IMR-90 (cell line): ENCODE data around the gene REPS1. TPM values are rescaled to one million over a fixed set of nuclear protein-coding genes. Genes with fewer than 3 reads are reported as not detected.

Experiments
- ATAC-seq: fragments of 200-7000 bp; cut with Tn5 transposase; 2 replicates; pipeline ENCODE4 v1.9.1; 2020; ENCODE audit warnings: low read depth, mild to moderate bottlenecking, moderate library complexity
- BruUV-seq: library from RNA; stranded (reverse); fragments of 400-500 nt; replicated peaks from 2 replicates; lab custom pipeline; 2021; lab: Mats Ljungman, UMichigan
- CTCF ChIA-PET: fragments of 300-600 bp; formaldehyde crosslinking; extraction: SDS; loops from one replicate; lab custom pipeline; 2021; ENCODE audit warnings: antibody characterized with exemption; lab: Yijun Ruan, JAX
- POLR2A ChIA-PET: fragments of 300-600 bp; sonication (Branson Sonifier 250); formaldehyde crosslinking; loops from one replicate; lab custom pipeline; 2022; ENCODE audit warnings: antibody characterized with exemption; ENCODE audit not compliant: unreplicated experiment; lab: Charles Lee
- DNase-seq: peaks from one replicate; pipeline ENCODE4 v3.0.0; 2013
- H2AFZ ChIP-seq: replicated peaks from 2 replicates; pipeline ENCODE3; 2013; ENCODE audit warnings: low read length, mild to moderate bottlenecking; ENCODE audit not compliant: poor library complexity
- H2AK5ac ChIP-seq: 2 replicates; pipeline ENCODE4 v1.6.1; 2013; ENCODE audit warnings: low read depth, low read length, inconsistent platforms
- H2AK9ac ChIP-seq: replicated peaks from 2 replicates; pipeline ENCODE3; 2013; ENCODE audit warnings: mild to moderate bottlenecking, low read depth, low read length, moderate library complexity; ENCODE audit not compliant: poor library complexity
- H2BK120ac ChIP-seq: 2 replicates; pipeline ENCODE4 v1.6.1; 2013; ENCODE audit warnings: low read depth, low read length, inconsistent platforms
- H2BK15ac ChIP-seq: 3 replicates; pipeline ENCODE4 v1.6.1; 2013; ENCODE audit warnings: low read depth, low read length, inconsistent platforms
- H2BK20ac ChIP-seq: 2 replicates; pipeline ENCODE4 v1.6.1; 2013; ENCODE audit warnings: low read depth, mild to moderate bottlenecking, inconsistent platforms, low read length, moderate library complexity
- H2BK5ac ChIP-seq: 2 replicates; pipeline ENCODE4 v1.6.1; 2013; ENCODE audit warnings: mild to moderate bottlenecking, low read depth, low read length, inconsistent platforms; ENCODE audit not compliant: poor library complexity, severe bottlenecking
- H3K14ac ChIP-seq: replicated peaks from 2 replicates; pipeline ENCODE4 v1.6.1; 2013; ENCODE audit warnings: low read depth, low read length, inconsistent platforms
- H3K18ac ChIP-seq: 2 replicates; pipeline ENCODE4 v1.6.1; 2013; ENCODE audit warnings: low read depth, low read length, control low read depth
- H3K23ac ChIP-seq: 2 replicates; pipeline ENCODE4 v1.6.1; 2013; ENCODE audit warnings: low read depth, low read length, inconsistent platforms
- H3K27ac ChIP-seq: 2 replicates; pipeline ENCODE4 v1.5.1; 2013; ENCODE audit warnings: mild to moderate bottlenecking, control low read depth, low read length; ENCODE audit not compliant: insufficient read depth
- H3K27me3 ChIP-seq: 2 replicates; pipeline ENCODE4 v1.6.1; 2013; ENCODE audit warnings: low read length; ENCODE audit not compliant: control insufficient read depth, insufficient read depth
- H3K36me3 ChIP-seq: 2 replicates; pipeline ENCODE4 v1.6.1; 2013; ENCODE audit warnings: low read length, mixed read lengths; ENCODE audit not compliant: control insufficient read depth, insufficient read depth
- H3K4ac ChIP-seq: 2 replicates; pipeline ENCODE4 v1.6.1; 2013; ENCODE audit warnings: low read depth, low read length, inconsistent platforms
- H3K4me1 ChIP-seq: 2 replicates; pipeline ENCODE4 v1.6.1; 2013; ENCODE audit warnings: low read length, mixed read lengths; ENCODE audit not compliant: control insufficient read depth, insufficient read depth
- H3K4me2 ChIP-seq: 2 replicates; pipeline ENCODE4 v1.6.1; 2013; ENCODE audit warnings: low read depth, mild to moderate bottlenecking, control low read depth, low read length, moderate library complexity
- H3K4me3 ChIP-seq: 2 replicates; pipeline ENCODE4 v1.5.1; 2013; ENCODE audit warnings: low read depth, mild to moderate bottlenecking, control low read depth, low read length, moderate library complexity; ENCODE audit not compliant: insufficient read depth
- H3K56ac ChIP-seq: 2 replicates; pipeline ENCODE4 v1.6.1; 2013; ENCODE audit warnings: low read length, inconsistent platforms; ENCODE audit not compliant: insufficient read depth; ENCODE audit errors: extremely low read depth
- H3K79me1 ChIP-seq, 2 experiments: 2 replicates each; pipeline ENCODE4 v1.6.1; 2013; ENCODE audit warnings: low read length in 2 of 2, inconsistent platforms in 1 of 2, low read depth in 1 of 2
- H3K9ac ChIP-seq: 2 replicates; pipeline ENCODE4 v1.6.1; 2013; ENCODE audit warnings: low read depth, low read length, control low read depth
- H3K9me1 ChIP-seq: 2 replicates; pipeline ENCODE4 v1.6.1; 2013; ENCODE audit warnings: low read length, inconsistent platforms; ENCODE audit not compliant: insufficient read depth
- H3K9me3 ChIP-seq: 2 replicates; pipeline ENCODE4 v1.6.1; 2013; ENCODE audit warnings: low read length; ENCODE audit not compliant: control insufficient read depth, insufficient read depth
- H4K20me1 ChIP-seq: 2 replicates; pipeline ENCODE4 v1.6.1; 2013; ENCODE audit warnings: low read length, inconsistent platforms; ENCODE audit not compliant: insufficient read depth
- H4K5ac ChIP-seq: 2 replicates; pipeline ENCODE4 v1.6.1; 2013; ENCODE audit warnings: mild to moderate bottlenecking, low read depth, low read length, control low read depth
- H4K8ac ChIP-seq, 2 experiments: 2 replicates each; pipeline ENCODE4 v1.6.1; 2013; ENCODE audit warnings: low read depth in 2 of 2, low read length in 2 of 2, control low read depth in 1 of 2, inconsistent platforms in 1 of 2
- H4K91ac ChIP-seq: 2 replicates; pipeline ENCODE4 v1.6.1; 2013; ENCODE audit warnings: low read depth, low read length, inconsistent platforms; ENCODE audit not compliant: insufficient read depth
- BHLHE40 ChIP-seq: fragments of 150-350 bp; IDR thresholded peaks from 2 replicates; pipeline ENCODE4 v1.6.1; 2016; ENCODE audit warnings: mild to moderate bottlenecking, low read depth, low read length
- MAZ ChIP-seq: IDR thresholded peaks from 2 replicates; pipeline ENCODE4 v1.6.1; 2012; ENCODE audit warnings: low read depth, mild to moderate bottlenecking, low read length, improper control_type of control experiment, moderate library complexity, borderline replicate concordance
- MXI1 ChIP-seq: IDR thresholded peaks from 2 replicates; pipeline ENCODE4 v1.6.1; 2012; ENCODE audit warnings: low read depth, mild to moderate bottlenecking, low read length, moderate library complexity, borderline replicate concordance
- NFE2L2 ChIP-seq: fragments of 150-350 bp; IDR thresholded peaks from 2 replicates; pipeline ENCODE4 v1.6.1; 2016; ENCODE audit warnings: low read depth, mild to moderate bottlenecking, low read length
- RCOR1 ChIP-seq: IDR thresholded peaks from 2 replicates; pipeline ENCODE4 v1.6.1; 2012; ENCODE audit warnings: mild to moderate bottlenecking, low read length, improper control_type of control experiment; ENCODE audit not compliant: insufficient replicate concordance
- WGBS, 2 experiments: methylation state at CpG; one replicate each; pipeline versions ENCODE4 v1.1.5 to v1.1.7; 2013; ENCODE audit warnings: missing lambda C conversion rate in 2 of 2; ENCODE audit not compliant: insufficient read length in 1 of 2; ENCODE audit errors: extremely low coverage in 2 of 2; 5-methylcytosine and 5-hydroxymethylcytosine counted together
- dilution Hi-C: fragments of 300-500 bp; cut with HindIII; formaldehyde crosslinking; loops from one replicate; pipeline ENCODE4 v1.14.3; 2018; ENCODE audit warnings: low sequenced_read_pairs; ENCODE audit not compliant: unreplicated experiment
- in situ Hi-C: fragments of 300-500 bp; cut with MboI; formaldehyde crosslinking; loops from 3 replicates; pipeline ENCODE4 v1.14.3; 2019; ENCODE audit warnings: low sequenced_read_pairs, inconsistent platforms, mixed read lengths
- intact Hi-C: fragments of 100-400 bp; cut with micrococcal nuclease; formaldehyde crosslinking; loops from 2 replicates; pipeline ENCODE4 v1.10.0; 2022
- polyA plus RNA-seq, 3 experiments: library from polyadenylated mRNA; depleted of rRNA; stranded (reverse); fragments of >200 nt; gene quantifications; 2 replicates each; pipeline ENCODE4 v1.2.3, GENCODE V29; 2012; ENCODE audit warnings: low replicate concordance in 1 of 3
- total RNA-seq: library from RNA; depleted of rRNA; stranded (reverse); fragments of >200 nt; gene quantifications from 2 replicates; pipeline ENCODE4 v1.2.3, GENCODE V29; 2012

Gene REPS1
- total and polyA plus RNA-seq, 2 of the 4 experiments (the other 2 are of a cell fraction), result 21.9 to 24.2 TPM

DNA sequence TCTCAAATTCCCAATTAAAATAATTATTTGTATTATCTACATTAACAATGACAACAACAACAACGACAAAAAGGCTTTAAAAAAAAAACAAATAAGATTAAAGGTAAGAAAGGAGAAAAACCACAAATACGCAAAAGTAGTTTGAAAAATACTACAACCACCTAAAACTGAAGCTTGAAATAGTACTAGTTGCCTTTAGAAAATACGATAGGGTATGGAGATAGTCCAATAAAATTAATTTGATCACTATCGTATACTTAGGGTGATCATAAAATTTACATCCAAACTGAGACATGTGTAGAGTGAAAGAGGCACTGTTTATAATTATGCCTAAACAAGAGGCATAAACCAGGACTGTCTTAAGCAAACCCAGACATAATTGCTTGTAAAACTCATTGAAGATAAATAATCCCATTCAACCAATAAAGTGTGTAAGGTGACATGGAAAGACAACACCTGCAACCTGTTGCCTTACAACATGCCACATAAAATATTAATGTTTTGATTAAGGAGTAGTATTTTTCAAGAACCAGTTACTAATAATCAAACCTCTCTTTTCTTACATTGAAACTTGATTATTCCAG, 22.7 kb downstream of the REPS1 start:
- ATAC-seq (no peak), DNase-seq (no peak)
- in situ Hi-C loops, result no loop called here
- Histone ChIP-seq H2BK20ac (no peak overlapping the region), H3K9me1 (no peaks in the 10 kb centered on the region), H3K9me3 (no peaks in the 10 kb centered on the region), H3K9ac (no peak overlapping the region), H3K23ac (no peak overlapping the region), H2AFZ (no peak overlapping the region), H4K8ac (no peak overlapping the region), H2AK9ac (no peak overlapping the region), H3K4me1 (peaks cover under 1% of the 10 kb centered on the region), H2AK5ac (no peak overlapping the region), H2BK15ac (no peak overlapping the region), H4K5ac (no peak overlapping the region), H3K36me3 (no peaks in the 10 kb centered on the region), H3K27ac (no peak overlapping the region), H3K4ac (no peak overlapping the region), H3K27me3 (no peaks in the 10 kb centered on the region), H3K4me3 (no peak overlapping the region), H3K4me2 (no peak overlapping the region), H4K20me1 (no peaks in the 10 kb centered on the region), H3K56ac (no peak overlapping the region), H3K18ac (no peak overlapping the region), H3K79me1 (peaks cover 19 to 44% of the 10 kb centered on the region in 2 experiments), H3K14ac (no peak overlapping the region), H4K91ac (no peak overlapping the region), H2BK5ac (no peak overlapping the region), H2BK120ac (no peak overlapping the region)
- ChIA-PET CTCF (no interaction called here), POLR2A (no interaction called here)
- intact Hi-C loops, result no loop called here
- dilution Hi-C loops, result no loop called here
- no CpG with 5 or more reads among the region's 4 CpGs for WGBS, 2 experiments
- TF ChIP-seq BHLHE40, result no peak
- TF ChIP-seq NFE2L2, result no peak
- TF ChIP-seq RCOR1, result no peak
- TF ChIP-seq MAZ, result no peak
- TF ChIP-seq MXI1, result no peak
- no TSS peak for BruUV-seq
